Natural killer cell (primary cell): ENCODE measurements around the gene CTIF. TPM values are rescaled to one million over a fixed set of nuclear protein-coding genes. Genes with fewer than 3 reads are reported as not detected.

Source experiments
- ATAC-seq, 3 donors: fragments of 150-1000 bp in 2 of 3; fragments of 200-7000 bp in 1 of 3; cut with Tn5 transposase; 1 replicate in 1 of 3; 2 replicates in 2 of 3; pipeline ENCODE4 v1.10.0; 2021; ENCODE audit warnings: mild to moderate bottlenecking in 2 of 3, moderate library complexity in 2 of 3
- DNase-seq, 2 donors: peaks; one replicate each; pipeline versions ENCODE4 v3.0.0 to v3.0.0-alpha.2; 2013 to 2021; ENCODE audit warnings: mixed read lengths in 1 of 2
- H3K27ac ChIP-seq: one replicate; pipeline ENCODE4 v1.5.1; 2013; ENCODE audit warnings: mild to moderate bottlenecking, low read length
- H3K27me3 ChIP-seq: one replicate; pipeline ENCODE4 v1.6.1; 2013; ENCODE audit warnings: low read length; ENCODE audit not compliant: control insufficient read depth, insufficient read depth
- H3K36me3 ChIP-seq: one replicate; pipeline ENCODE4 v1.6.1; 2013; ENCODE audit warnings: low read length; ENCODE audit not compliant: control insufficient read depth, insufficient read depth
- H3K4me1 ChIP-seq: one replicate; pipeline ENCODE4 v1.6.1; 2013; ENCODE audit warnings: low read length; ENCODE audit not compliant: control insufficient read depth, insufficient read depth
- H3K4me3 ChIP-seq: one replicate; pipeline ENCODE4 v1.5.1; 2013; ENCODE audit warnings: low read length
- H3K9me3 ChIP-seq: one replicate; pipeline ENCODE4 v1.6.1; 2013; ENCODE audit warnings: low read length; ENCODE audit not compliant: control insufficient read depth, insufficient read depth
- H3K27ac Mint-ChIP-seq, 2 donors: one replicate each; pipeline ENCODE4 v1.8.0; 2022; ENCODE audit warnings: mild to moderate bottlenecking in 2 of 2, mixed read lengths in 2 of 2, moderate library complexity in 1 of 2
- H3K27me3 Mint-ChIP-seq, 2 donors: one replicate each; pipeline ENCODE4 v1.8.0; 2022; ENCODE audit warnings: low read depth in 2 of 2, mixed read lengths in 2 of 2
- H3K36me3 Mint-ChIP-seq: one replicate; pipeline ENCODE4 v1.8.0; 2022; ENCODE audit warnings: mixed read lengths
- H3K4me1 Mint-ChIP-seq, 2 donors: one replicate each; pipeline ENCODE4 v1.8.0; 2022; ENCODE audit warnings: mixed read lengths in 2 of 2
- H3K4me3 Mint-ChIP-seq: one replicate; pipeline ENCODE4 v1.8.0; 2022; ENCODE audit warnings: mild to moderate bottlenecking, moderate library complexity, mixed read lengths
- H3K9me3 Mint-ChIP-seq, 2 donors: one replicate each; pipeline ENCODE4 v1.8.0; 2022; ENCODE audit warnings: mixed read lengths in 2 of 2
- WGBS: methylation state at CpG from one replicate; pipeline ENCODE4 v1.1.7; 2013; ENCODE audit warnings: missing lambda C conversion rate; ENCODE audit not compliant: insufficient coverage; 5-methylcytosine and 5-hydroxymethylcytosine counted together
- intact Hi-C: fragments of 100-400 bp; cut with micrococcal nuclease; formaldehyde crosslinking; loops from one replicate; pipeline ENCODE4 v1.14.2; 2022
- total RNA-seq, 4 donors: library from RNA; stranded (reverse); fragments of 120-200 nt in 1 of 4; gene quantifications; one replicate each; pipeline versions ENCODE4 v1.2.3 to v1.2.4, GENCODE V29; 2013 to 2022
- TF ChIP-seq, protein P1 (sequence below): fragments of 200-600 bp; IDR thresholded peaks from one replicate; pipeline ENCODE4 v1.8.0; 2022; ENCODE audit warnings: antibody characterized with exemption

Gene CTIF
- total RNA-seq, 3 donors from 2014 or later (not counting 1 experiment from before 2014, with no cell fraction given): 6.9 to 10.2 (median 8.2) TPM

- Histone ChIP-seq H3K9me3 (no peaks in the 10 kb centered on the region), H3K27me3 (no peaks in the 10 kb centered on the region), H3K36me3 (no peaks in the 10 kb centered on the region), H3K4me1 (no peaks in the 10 kb centered on the region), H3K4me3 (no peak overlapping the region), H3K27ac (no peak overlapping the region)
- H3K36me3 Mint-ChIP-seq: no peaks in the 10 kb centered on the region
- intact Hi-C loops: no loop called here
- DNase-seq: no peak
- ATAC-seq: no peak
- H3K27me3 Mint-ChIP-seq: no peaks in the 10 kb centered on the region
- TF ChIP-seq, protein P1, sequence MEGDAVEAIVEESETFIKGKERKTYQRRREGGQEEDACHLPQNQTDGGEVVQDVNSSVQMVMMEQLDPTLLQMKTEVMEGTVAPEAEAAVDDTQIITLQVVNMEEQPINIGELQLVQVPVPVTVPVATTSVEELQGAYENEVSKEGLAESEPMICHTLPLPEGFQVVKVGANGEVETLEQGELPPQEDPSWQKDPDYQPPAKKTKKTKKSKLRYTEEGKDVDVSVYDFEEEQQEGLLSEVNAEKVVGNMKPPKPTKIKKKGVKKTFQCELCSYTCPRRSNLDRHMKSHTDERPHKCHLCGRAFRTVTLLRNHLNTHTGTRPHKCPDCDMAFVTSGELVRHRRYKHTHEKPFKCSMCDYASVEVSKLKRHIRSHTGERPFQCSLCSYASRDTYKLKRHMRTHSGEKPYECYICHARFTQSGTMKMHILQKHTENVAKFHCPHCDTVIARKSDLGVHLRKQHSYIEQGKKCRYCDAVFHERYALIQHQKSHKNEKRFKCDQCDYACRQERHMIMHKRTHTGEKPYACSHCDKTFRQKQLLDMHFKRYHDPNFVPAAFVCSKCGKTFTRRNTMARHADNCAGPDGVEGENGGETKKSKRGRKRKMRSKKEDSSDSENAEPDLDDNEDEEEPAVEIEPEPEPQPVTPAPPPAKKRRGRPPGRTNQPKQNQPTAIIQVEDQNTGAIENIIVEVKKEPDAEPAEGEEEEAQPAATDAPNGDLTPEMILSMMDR: no peak
- no peaks in the 10 kb centered on the region for H3K4me1 Mint-ChIP-seq
- no peak overlapping the region for H3K4me3 Mint-ChIP-seq
- 90% methylated on average over 1 of the region's 1 CpG for WGBS
- H3K9me3 Mint-ChIP-seq: peaks cover 2% of the 10 kb centered on the region in 2 donors
- no peak overlapping the region for H3K27ac Mint-ChIP-seq
Measured at GRCh38 chr18:48642503-48642902, 103.7 kb downstream of the CTIF start.

DNA sequence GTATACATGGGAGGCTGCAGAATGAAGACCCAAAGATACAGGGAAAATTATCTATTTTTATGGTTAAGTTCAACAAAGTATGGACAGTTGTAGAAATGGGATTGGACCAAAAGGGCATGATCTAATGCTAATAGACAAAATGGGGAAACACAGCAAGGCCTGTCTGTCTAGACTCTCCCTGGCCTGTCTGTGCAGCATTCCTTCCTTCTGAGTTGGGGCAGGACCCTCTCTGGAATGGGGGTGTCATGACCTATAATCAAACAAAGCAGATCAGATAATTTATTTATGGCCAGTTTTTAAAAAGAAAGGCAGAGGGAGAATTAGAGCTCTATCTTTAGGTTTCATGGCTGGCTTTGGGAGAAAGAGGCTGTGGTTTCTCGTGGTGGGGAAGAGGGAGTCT is 104.4 kb downstream of the CTIF start:
- Histone ChIP-seq H3K4me1 (no peaks in the 10 kb centered on the region), H3K27ac (no peak overlapping the region), H3K9me3 (no peaks in the 10 kb centered on the region), H3K4me3 (no peak overlapping the region), H3K27me3 (no peaks in the 10 kb centered on the region), H3K36me3 (no peaks in the 10 kb centered on the region)
- Mint-ChIP-seq H3K9me3 (peaks cover 2% of the 10 kb centered on the region in 2 donors), H3K4me3 (no peak overlapping the region), H3K4me1 (no peaks in the 10 kb centered on the region), H3K27ac (no peak overlapping the region), H3K27me3 (no peaks in the 10 kb centered on the region), H3K36me3 (no peaks in the 10 kb centered on the region)
- DNase-seq (no peak), ATAC-seq (no peak)
- WGBS: 77% methylated on average over 1 of the region's 1 CpG
- TF ChIP-seq, protein P1: no peak
- intact Hi-C loops: no loop called here

DNA sequence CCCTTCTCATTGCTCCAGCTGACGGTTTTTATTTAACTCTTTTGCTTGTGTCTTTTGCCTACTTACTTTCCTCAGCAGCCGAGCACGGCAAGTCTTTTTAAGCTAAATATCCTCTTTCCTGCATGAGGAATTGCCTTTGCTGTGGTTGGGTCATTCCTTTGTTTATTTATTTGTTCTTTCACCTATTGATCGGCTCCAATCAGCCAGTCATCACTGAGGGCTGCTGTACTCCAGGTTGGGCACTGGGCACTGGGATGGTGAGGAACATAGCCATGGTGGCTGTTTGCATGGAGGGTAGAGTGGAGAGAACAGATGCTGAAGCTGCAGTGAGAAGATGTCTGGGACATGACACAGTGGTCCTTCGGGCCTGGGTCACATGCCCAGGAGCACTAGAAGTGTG is 105.2 kb downstream of the CTIF start:
- DNase-seq: no peak
- H3K27ac ChIP-seq: no peak overlapping the region
- Mint-ChIP-seq H3K27ac (no peak overlapping the region), H3K4me3 (no peak overlapping the region), H3K36me3 (no peaks in the 10 kb centered on the region), H3K9me3 (peaks cover 2% of the 10 kb centered on the region in 2 donors), H3K4me1 (no peaks in the 10 kb centered on the region), H3K27me3 (no peaks in the 10 kb centered on the region)
- intact Hi-C loops: no loop called here
- no peaks in the 10 kb centered on the region for H3K4me1 ChIP-seq
- no peak for ATAC-seq
- H3K27me3 ChIP-seq: no peaks in the 10 kb centered on the region
- no peaks in the 10 kb centered on the region for H3K36me3 ChIP-seq
- 100% methylated on average over 5 of the region's 5 CpGs for WGBS
- TF ChIP-seq, protein P1: no peak
- no peak overlapping the region for H3K4me3 ChIP-seq
- H3K9me3 ChIP-seq: no peaks in the 10 kb centered on the region

DNA sequence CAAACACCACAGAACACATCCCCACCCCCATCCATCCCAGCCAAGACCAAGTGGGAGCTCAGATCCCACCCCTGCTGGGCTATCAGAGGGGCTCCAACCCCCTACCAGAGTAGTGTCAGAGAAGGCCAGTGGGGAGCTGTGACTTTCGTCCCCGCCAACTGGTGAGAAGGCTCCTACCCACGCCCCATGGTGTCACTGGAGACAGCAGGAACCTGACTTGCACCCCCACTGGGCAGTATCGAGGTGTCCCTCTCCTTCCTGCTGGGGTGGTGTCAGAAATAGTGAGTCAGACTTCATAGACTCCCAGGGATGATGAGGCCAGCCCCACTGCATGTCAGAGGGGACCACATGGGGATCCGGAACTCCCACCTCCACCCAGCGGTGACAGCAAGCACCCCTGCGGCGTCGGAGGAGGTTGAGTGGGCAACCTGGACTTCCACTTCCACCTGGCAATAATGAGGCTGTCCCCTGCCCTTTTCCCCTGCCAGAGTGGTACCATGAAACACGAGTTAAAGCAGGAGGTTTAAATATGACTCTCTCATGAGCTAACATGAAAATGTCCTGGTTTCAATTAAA is 106.7 kb downstream of the CTIF start:
- 82% methylated on average over 10 of the region's 10 CpGs for WGBS
- intact Hi-C loops: no loop called here
- ATAC-seq: no peak
- TF ChIP-seq, protein P1: no peak
- H3K36me3 ChIP-seq: no peaks in the 10 kb centered on the region
- no peaks in the 10 kb centered on the region for H3K4me1 ChIP-seq
- no peak overlapping the region for H3K4me3 ChIP-seq
- H3K9me3 Mint-ChIP-seq: peaks cover 2% of the 10 kb centered on the region in 2 donors
- no peak overlapping the region for H3K4me3 Mint-ChIP-seq
- H3K27me3 Mint-ChIP-seq: peaks cover 0 to 9% of the 10 kb centered on the region in 2 donors
- no peaks in the 10 kb centered on the region for H3K9me3 ChIP-seq
- no peaks in the 10 kb centered on the region for H3K4me1 Mint-ChIP-seq
- DNase-seq: no peak
- no peaks in the 10 kb centered on the region for H3K27me3 ChIP-seq
- H3K36me3 Mint-ChIP-seq: no peaks in the 10 kb centered on the region
- no peak overlapping the region for H3K27ac Mint-ChIP-seq
- no peak overlapping the region for H3K27ac ChIP-seq
